ENCODE measurements around the gene KRTAP4-6.
"Not testable (repeated sequence)": the region's sequence is repeated elsewhere in the genome, so short reads cannot be mapped to it uniquely, and the experiment has no call there.

Gene KRTAP4-6

DNA sequence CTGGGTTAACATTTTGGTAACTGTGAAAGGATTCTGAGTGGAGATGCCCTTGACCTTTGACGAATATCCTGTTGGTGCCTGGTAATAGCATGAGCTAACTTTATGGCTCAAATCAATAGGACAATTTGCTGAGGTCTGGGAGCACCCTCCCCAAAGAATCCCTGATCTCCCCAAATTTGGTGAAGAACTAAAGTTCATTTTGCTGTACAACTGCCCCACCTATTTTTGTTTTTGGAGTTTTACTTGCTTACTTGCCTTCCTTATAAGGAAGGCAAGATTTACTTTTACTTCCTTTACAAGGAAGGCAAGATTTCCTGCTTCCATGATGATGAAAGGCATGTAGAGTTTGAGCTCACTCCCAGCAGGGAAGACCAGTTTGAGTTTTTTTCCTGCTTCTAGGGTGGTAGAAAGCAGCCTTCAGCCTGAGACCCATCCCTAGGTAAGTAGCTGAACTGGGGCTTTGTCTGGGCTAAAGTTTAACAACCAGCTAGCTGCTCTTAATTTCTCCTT is 32.3 kb downstream of the KRTAP4-6 start:
- no peak for DNase-seq (ENCODE audit: low read depth in 3 of 3)

DNA sequence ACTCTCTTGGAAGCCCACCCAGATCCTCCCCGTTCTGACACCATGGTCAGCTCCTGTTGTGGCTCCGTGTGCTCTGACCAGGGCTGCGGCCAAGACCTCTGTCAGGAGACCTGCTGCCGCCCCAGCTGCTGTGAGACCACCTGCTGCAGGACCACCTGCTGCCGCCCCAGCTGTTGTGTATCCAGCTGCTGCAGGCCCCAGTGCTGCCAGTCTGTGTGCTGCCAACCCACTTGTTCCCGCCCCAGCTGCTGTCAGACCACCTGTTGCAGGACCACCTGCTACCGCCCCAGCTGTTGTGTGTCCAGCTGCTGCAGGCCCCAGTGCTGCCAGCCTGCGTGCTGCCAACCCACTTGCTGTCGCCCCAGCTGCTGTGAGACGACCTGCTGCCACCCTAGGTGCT is 35.0 kb downstream of the KRTAP4-6 start, which contains the start of gene KRTAP4-9:
TSS of gene KRTAP4-9 (plus strand) at position 43 of the 400 bp plus-strand sequence. CDS start at position 43, 0 bp downstream.
- not testable (repeated sequence) for DNase-seq (ENCODE audit: low read depth in 3 of 3)

DNA sequence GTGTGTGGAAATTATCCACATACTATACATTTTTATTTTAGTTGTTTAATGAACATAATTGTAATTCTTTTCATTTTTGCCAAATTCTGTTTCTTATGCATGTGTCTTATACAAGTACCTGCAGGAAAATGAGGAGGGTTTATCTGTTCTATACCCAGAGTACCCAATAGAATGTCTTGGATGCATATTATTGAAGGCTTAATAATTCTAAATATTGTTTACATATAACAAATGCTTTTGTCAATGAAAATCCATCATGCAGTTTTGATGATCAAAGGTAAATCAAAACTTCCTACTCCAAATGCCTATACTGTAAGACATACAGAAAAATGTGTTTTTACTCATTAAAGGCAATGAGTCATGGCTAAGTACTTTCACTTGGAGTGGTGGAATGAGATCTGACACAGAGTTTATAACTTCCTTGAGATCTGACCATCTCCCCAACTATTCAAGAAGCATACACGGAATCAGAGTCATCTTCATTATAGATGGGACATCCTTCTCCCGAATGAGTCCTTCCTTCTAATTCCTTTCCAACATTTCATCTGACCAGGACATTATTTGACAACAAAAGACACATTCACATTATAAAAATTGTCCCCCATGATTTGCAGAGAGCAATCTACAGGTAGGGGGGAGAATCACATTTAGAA is 35.8 kb downstream of the KRTAP4-6 start:
- DNase-seq (ENCODE audit: low read depth in 3 of 3) = not testable (repeated sequence)

DNA sequence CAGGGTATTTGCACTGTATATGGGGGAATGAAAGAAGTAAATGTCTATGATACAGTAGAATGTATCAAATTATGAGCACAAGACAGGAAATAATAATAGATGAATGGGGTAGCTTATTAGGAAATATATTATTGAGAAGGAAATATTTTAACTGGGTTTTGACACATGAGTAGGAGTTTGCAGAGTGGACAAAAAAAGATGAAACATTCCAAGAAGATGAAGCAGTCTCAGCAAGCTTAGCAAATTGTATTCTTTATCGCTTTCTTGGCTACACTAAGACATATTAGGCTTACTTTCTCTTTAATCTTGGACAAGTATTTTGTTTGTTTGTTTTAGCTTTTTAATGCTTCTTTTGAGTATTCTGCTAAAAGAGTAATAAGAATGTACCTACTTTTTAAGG is 36.4 kb downstream of the KRTAP4-6 start:
- no peak for DNase-seq (ENCODE audit: low read depth in 3 of 3)

GRCh38 chr17:41101586-41102259 is 38.6 kb downstream of the KRTAP4-6 start, which contains the start of gene KRTAP4-16:
Gene KRTAP4-16, minus strand, starts transcription at chr17:41102209. Its CDS starts 0 bp downstream, at chr17:41102209.
- no peak for DNase-seq (ENCODE audit: low read depth in 3 of 3)

- not testable (repeated sequence) for DNase-seq (ENCODE audit: low read depth in 3 of 3)
Observed at GRCh38 chr17:41099682-41100480, 40.5 kb downstream of the KRTAP4-6 start.

DNA sequence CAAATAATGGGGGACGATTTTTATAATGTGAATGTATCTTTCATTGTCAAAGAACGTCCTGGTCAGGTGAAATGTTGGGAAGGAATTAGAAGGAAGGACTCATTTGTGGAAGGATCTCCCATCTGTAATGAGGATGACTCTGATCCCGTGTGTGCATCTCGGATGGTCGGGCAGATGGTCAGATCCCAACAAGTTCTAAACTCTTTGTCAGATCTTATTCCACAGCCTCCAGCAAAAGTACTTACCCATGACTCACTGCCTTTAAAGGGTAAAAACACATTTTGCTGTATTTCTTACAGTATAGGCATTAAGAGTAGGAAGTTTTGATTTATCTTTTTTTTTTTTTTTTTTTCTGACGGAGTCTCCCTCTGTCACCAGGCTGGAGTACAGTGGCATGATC is 41.9 kb downstream of the KRTAP4-6 start:
- no peak for DNase-seq (ENCODE audit: low read depth in 3 of 3)

DNA sequence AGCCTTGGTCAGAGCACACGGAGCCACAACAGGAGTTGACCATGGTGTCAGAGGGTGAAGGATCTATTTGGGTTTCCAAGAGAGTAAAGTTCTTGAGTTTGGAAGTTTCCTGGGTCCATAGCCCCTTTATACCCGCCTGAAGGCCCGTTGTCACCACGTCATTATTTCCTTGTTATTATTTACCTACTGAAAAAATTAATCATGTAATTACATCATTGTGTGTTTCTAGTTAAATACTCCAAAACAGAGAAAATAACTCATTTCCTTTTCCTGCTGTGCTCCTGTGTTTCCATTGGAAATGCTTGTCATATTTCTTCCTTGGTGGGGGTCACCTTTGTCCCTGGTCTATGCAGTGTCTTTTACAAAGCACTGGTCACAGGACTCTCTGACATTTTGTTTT is 42.3 kb downstream of the KRTAP4-6 start, which contains the start of gene KRTAP4-8:
TSS of gene KRTAP4-8 (minus strand) at position 101 of the 400 bp plus-strand sequence. CDS start at position 43, 58 bp downstream.
- no peak for DNase-seq (ENCODE audit: low read depth in 3 of 3)

- no peak for DNase-seq (ENCODE audit: low read depth in 3 of 3)
Observed at GRCh38 chr17:41096055-41096454, 44.3 kb downstream of the KRTAP4-6 start.
